GM20431 (cell line): ENCODE data around the gene TLCD1.

Source experiments
- in situ Hi-C: fragments of 300-500 bp; cut with MseI, MboI; formaldehyde crosslinking; loops from one replicate; pipeline ENCODE4 v1.15.0; 2020; ENCODE audit warnings: low sequenced_read_pairs; ENCODE audit not compliant: unreplicated experiment

TLCD1 gene

GRCh38 chr17:28715217-28715616, 10.8 kb downstream of the TLCD1 start:
- in situ Hi-C loops: no loop called here

DNA sequence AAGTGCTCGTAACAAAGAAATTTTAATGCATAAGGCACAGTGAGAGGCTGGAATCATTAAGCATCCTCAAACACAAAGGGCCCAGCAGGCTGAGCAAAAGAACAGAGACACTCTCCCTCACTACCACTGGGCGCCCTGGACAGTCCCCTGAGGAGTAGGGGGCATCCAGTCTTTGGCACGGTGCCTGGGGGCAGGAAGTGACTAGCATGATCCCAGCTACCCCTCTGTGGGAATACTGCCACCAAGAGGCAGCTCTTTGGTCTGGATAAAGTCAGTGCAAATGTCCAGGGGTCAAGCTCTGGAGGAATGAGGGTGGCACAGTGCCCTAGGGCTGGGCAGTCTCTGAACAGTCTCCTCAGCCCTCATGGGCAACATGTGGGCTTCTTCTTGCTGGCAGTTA, 11.8 kb downstream of the TLCD1 start:
- in situ Hi-C loops: no loop called here

DNA sequence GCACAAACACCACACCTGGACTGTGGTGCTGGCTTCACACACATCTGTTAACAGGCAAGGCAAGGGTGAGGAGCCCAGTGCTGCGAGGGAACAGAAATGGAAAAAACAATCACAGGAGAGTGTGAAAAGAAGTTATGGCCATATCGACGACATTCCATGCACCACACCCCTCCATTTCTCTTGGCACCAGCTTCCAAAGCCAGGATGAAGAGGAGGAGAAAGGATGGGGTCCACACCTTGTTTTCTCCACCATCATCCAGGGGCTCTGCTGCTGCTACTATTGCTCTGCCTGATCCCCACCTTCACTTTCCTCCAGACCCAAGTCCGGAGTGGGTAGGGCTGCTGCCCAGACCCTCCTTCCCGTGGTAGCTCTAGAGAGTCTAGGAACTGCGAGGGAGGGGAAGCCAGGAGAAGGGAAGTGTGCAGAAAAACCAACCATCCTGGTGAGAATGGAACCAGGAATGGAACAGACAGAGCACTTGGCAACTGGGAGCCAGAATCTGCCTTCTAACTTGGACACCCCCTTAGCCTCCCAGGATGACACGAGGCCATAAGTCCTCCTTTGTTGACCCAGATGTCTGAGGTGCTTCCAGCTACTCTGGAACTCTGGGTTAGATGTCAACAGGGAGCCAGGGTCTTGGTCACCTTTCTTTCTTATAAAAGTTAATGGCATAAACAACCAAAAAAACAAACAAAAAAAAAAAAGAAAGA, 13.2 kb downstream of the TLCD1 start:
- in situ Hi-C loops: no loop called here

DNA sequence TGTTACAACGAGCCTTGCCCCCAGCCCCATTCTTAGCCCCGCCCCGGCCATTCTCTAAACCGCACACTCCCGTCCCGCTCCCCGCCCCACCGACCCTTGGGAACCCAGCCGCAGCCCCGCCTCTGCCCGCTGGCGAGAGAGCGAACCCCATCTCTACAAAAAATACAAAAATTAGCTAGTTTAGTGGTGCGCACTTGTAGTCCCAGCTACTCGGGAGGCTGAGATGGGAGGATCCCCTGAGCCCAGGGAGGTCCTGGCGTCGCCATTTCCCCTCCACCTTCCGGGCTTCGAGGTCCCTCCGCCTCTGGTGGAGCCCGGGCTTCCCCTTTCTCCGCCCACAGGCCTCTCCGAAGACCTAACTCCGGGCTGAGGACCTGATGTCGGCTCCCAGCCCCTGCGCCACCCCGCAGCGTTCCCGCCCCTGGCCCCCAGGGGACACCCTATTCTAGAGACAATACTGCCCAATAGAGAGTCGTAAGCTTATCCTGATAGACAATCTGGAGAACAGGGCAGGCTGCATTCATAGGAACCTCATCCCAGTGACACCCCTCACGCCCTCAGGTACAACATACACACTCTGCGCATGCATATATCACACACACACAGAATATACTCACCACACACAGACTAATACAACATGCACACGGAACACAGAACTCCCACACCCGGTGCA, 13.9 kb downstream of the TLCD1 start:
- in situ Hi-C loops: no loop called here

GRCh38 chr17:28711723-28712031, 14.4 kb downstream of the TLCD1 start, which contains the start of gene PROCA1:
Gene PROCA1 (minus strand): TSS chr17:28711888. CDS start chr17:28711660, 228 bp downstream.
- in situ Hi-C loops: no loop called here

- in situ Hi-C loops: no loop called here
These were observed 14.9 kb downstream of the TLCD1 start for GRCh38 chr17:28710861-28711722.

- in situ Hi-C loops: no loop called here
These were observed 18.7 kb downstream of the TLCD1 start for GRCh38 chr17:28707339-28707720.

DNA sequence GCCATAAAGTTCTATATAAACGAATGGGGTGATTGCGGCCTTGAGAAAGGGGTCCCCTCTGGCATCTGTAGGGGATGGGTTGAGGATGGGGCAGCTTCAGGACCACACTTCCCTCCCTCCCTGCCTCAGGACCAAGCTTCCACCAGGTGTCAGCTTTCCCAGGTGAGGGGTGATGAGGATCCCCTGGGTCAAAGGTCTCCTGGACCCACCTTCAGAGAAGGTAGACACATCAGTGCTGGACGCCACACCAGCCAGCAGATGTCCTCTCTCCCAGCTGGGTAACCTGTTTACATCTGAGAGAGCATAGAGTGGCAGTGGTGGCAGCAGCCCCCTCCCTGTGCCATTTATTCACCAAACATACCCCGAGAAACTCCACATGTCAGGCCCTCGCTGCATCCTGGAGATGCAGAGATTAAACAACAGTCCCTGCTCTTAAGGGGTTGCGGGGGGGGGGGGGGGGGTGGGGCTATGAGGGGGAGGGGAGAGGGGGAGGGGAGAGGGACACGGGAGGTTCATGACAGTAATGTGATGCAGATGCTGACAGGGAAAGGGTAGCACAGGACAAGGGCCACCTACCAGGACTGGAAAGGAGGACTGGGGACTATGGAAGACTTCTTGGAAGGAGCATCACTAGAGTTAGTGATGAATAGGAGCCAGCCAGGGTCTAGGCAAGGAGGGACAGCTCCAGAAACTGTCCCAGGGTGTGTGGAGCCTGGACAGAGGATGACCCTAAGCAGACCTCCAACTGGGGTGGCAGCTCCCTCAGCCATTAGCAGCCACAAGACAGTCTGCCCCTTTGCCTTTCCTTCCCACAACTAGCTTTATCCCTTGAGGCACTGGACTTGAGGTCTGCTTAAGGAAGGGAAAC, 19.3 kb downstream of the TLCD1 start:
- in situ Hi-C loops: no loop called here

DNA sequence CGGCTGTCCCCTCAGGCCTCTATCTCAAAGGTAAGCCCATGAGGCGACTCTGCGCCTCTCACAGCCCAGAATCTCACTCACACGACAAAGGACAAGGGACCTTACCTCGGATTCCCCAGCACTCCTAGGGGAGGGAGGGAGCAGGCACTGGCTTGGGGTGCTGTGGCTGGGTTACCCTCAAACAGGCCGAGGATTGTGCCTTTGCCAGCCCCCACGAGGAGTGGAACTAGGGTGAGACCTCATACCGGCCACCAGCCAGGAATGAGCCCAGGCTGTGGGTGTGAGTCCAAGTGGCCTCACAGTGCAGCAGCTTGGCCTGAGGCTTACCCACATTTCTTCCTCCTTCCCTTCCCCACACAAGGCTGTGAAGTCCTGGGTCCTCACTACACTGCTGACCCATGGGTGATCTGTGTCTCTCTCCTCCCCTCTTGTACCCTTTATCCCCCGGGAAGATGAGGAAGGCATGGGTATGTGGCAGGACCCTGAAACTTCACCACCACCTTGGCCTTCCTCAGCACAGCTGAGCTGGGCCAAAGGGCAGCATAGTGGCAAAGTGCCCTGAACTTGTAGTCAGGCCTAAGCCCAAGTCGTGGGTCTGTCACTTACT, 20.2 kb downstream of the TLCD1 start:
- in situ Hi-C loops: no loop called here

GRCh38 chr17:28705074-28705659, 20.9 kb downstream of the TLCD1 start:
- in situ Hi-C loops: no loop called here

DNA sequence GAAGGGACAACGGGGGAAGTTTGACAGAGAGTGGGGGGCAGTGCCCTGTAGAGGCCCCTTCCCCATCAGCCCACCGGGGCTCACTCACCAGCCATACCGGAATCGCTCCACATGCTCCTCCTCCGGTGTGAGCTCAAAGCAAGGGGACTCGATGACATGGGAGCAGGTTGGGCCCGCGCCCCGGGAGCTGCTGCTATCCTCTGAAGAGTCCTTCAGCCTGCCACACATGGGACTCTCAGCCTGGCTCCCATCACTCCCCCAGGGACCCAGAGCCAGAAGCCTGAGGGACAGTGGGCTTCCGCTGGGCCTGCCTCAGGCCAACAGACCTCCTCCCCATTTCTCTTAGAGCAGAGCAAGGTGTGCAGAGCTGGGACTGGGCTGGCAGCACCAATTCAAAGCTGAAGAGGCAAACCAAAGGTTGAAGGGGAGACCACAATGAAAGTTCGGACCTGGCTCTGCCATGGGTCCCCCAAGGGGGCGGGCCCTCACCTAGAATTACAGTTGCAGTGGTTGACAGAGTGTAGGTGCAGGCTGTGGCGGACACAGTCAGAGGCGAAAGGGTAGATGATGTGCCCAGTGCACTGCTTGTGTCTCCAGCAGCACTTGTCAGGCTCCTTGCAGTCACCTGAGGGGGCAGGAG, 21.7 kb downstream of the TLCD1 start:
- in situ Hi-C loops: no loop called here

DNA sequence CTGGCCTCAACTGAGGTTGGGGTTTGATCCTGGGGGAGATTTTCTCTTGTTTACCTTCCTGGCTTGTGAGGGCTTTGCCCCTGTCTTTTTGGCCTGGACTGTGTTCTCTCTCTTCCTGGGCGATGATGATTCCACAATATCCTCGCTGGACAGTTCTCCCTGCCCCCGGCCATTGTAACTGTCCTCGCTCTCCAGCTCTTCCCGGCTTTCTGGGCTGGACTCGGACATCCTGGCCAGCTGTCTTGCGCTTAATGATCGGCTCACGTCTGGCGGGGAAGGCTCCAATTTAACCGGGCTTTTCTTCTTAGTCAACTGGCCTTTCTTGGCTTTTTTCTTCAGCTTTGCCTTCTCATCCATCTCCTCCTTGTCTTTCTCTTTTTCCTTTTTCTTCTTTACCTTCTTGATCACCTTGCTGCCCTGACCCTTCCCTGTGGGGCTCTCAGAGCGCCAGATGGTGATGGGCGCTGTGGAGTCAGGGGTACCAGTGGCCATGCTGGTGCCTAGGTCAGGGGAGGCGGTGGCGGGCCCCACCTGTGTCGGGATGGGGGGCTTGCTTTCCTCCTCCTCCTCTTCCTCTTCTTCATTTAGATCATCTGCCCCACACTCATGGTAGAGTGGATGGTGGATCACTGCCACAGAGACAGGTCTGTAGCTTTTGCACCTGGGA, 22.3 kb downstream of the TLCD1 start:
- in situ Hi-C loops: no loop called here

- in situ Hi-C loops: no loop called here
These were observed 23.3 kb downstream of the TLCD1 start for GRCh38 chr17:28702752-28703150.

- in situ Hi-C loops: no loop called here
These were observed 23.8 kb downstream of the TLCD1 start for GRCh38 chr17:28702026-28702751.

- in situ Hi-C loops: no loop called here
These were observed 25.1 kb downstream of the TLCD1 start for GRCh38 chr17:28700830-28701492.

DNA sequence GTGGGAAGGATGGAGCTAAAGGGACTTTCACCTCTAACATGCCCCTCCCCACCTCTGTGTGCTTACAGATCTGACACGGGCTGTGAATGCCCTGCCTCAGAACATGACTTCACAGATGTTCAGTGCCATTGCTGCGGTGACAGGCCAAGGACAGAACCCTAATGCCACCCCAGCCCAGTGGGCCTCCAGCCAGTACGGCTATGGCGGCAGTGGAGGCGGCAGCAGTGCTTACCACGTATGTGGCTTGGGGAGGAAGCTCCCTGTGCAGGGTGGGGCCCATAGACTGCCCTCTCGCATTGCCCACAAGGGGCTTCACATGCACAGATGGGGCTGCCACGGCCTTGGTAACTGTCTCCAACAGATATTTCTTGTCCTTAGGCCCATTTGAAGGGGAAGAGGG, 25.8 kb downstream of the TLCD1 start:
- in situ Hi-C loops: no loop called here

DNA sequence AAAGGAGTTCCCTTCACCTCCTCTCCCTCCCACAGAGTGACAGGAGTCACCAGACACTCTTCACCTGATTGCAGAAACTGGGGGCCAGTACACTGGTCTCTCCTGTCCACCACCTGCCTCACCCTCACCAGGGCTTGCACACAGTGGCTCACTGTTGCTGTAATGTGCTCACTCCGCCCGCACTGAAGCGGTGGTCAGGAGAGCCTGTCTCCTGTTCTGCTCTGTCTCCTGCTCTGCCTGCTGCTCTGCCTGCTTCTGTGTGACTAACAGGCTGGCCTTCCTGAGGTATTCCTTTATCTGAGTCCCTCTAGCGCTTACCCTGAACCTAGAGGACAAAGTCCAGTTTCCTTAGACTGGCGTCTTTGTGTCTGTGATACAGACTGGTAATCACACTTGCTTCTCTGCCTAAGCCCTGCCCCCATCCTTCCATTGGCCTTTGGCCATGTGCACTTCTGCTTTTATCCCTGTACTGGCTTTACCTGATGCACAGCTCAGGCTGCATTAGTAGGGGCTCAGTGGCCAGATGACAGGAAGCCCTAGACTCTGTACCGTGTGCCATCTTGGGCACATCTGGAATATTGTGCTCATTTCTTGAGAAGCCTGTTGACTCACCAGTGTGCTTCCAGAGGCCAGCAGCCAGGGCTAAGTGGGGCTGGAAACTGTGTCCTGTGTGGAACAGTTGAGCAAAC, 27.6 kb downstream of the TLCD1 start:
- in situ Hi-C loops: no loop called here
